Measurements from ENCODE around the gene ANAPC10.
"Not testable (repeated sequence)": the region's sequence is repeated elsewhere in the genome, so short reads cannot be mapped to it uniquely, and the experiment has no call there.

The ANAPC10 gene

DNA sequence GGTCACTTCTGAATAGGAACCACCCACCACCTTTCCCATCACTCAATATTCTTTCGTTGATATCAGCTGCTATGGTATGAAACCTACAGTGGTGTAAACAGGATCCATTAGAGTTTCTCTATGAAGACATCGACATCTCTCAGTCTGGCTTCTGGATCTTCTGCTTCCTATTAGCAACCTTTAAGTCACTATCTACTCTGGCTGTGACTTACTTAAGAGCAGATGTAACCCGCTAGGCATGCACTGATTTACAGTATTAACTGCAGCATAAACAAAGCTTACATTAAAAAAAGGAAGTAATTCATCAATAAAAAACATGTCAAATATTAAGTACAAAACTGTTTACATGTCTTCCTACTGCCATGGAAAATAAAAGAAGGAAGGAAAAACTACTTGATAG is 96.4 kb downstream of the ANAPC10 start:
- DNase-seq: peak in 1 of 3 donors; percentile 2

DNA sequence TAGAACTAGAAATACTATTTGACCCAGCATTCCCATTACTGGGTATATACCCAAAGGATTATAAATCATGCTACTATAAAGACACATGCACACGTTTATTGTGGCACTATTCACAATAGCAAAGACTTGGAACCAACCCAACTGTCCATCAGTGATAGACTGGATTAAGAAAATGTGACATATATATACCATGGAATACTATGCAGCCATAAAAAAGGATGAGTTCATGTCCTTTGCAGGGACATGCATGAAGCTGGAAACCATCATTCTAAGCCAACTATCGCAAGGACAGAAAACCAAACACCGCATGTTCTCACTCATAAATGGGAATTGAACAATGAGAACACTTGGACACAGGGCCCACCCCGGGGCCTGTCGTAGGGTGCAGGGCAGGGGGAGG is 97.3 kb downstream of the ANAPC10 start:
- DNase-seq: not testable (repeated sequence)

DNA sequence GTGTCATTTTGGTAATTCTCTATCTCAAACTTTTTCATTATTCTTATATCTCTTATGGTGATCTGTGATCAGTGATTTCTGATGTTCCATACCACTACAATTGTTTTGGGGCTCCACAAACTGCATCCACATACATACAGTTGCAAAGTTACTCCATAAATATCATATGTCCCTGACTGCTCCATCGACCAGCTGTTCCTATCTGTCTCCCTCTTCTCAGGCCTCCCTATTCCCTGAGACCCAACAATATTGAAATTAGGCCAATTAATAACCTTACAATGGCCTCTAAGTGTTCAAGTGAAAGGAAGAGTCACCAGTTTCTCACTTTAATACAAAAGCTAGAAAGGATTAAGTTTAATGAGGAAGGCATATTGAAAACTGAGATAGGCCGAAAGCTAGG is 108.7 kb downstream of the ANAPC10 start:
- no peak for DNase-seq

DNA sequence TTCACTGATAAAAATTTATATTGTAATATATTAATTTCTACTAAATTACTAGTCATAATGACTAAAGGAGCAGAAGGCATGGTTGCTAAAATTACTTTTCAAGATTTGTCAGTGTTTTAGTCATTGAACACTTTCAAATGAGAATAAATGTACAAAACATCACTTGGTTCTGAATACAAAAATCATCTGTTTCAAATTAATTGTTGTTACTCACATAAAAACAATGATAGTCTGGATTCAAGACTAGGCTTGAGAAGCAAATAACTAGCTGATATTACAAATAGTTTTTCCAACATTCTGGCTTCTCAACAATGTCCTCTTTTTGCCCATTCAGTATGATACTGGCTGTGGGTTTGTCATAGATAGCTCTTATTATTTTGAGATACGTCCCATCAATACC is 112.5 kb downstream of the ANAPC10 start:
- no peak for DNase-seq

DNA sequence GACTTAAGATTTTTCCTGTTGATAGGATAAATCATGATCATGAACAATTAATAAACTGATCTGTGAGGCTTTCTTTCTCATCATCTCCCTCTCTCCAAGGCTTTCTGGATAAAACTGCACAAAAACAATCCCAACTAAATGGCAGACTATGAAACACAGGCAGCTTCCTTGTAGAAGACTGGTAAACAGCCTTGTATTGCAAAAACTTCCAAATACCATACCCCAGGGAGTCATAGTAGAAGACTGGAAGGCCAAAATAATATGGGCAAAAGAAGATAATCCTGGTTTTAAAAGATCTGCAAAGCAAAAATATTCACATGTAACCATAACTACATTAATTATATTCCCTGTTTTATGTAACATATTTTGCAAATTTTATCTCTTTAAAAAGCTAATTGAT is 113.0 kb downstream of the ANAPC10 start:
- no peak for DNase-seq

DNA sequence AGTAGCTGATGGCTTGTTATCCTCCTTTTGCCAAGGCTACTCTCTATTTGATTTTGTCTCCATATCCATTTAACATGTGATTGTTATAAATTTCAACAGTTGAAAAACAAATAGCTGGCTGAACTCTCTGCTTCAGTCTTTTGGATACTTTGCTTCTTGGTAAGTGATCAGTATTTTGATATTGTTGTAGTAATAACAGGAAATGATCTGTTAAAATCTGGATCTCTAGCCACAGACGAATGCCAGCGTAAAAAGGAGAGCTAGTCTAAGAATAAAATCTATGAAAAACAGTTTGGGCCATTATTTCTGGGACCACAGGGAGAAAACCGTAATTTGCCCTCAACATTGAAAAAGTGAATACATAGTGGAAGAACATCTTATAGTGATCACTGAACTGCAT is 113.8 kb downstream of the ANAPC10 start:
- DNase-seq: no peak

DNA sequence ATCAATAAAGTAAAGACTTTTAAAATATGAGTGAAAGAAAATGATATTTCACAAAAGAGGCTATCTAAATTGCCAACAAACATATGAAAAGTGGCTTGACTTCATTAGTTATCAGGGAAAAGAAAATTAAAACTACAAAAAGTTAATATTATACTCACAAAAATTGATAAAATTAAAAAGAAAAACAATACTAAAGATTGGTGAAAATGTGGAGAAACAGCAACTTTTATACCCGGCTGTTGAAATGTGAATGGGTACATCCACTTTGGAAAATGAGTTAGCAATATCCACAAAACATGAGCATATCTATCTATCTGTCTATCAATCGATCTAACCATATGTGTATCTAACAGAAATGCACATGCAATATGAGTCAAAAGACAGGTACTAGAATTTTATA is 122.3 kb downstream of the ANAPC10 start:
- DNase-seq: no peak

DNA sequence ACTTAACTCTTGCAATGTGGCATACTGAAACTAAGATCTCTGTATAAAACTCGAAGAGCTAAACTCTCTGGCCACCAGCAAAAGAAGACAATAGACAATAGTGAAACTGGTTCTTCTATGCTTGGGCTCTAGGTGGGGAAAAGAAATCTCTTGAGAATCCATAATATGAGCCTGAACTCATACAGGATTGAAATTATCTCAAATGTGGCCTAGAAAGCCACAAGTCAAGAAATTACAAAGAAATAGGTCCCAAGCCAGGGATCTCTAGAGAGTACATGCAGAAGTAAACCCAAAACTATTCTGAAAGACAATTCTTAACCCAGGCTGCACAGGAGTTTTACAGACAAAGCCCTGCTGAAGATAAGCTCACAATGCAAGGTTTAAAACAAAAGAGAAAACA is 127.4 kb downstream of the ANAPC10 start:
- no peak for DNase-seq

DNA sequence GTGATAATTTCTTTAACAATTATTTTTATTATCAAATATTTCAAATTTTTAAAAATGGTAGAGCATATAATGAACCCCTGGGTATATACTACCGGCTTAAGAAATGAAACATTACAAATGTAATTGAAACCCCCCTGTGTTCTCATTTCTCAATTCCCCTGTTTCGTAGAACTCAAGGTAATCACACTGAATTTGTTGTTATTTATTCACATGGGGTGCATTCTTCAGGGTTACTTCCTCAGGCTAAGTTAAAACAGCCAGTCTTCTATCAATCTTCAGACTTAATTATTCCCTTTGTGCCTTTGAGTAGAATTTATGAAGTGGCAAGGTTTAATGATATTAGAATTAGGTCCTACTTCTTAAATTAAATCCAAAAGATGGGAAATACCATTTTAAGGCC is 128.2 kb downstream of the ANAPC10 start:
- DNase-seq: no peak

DNA sequence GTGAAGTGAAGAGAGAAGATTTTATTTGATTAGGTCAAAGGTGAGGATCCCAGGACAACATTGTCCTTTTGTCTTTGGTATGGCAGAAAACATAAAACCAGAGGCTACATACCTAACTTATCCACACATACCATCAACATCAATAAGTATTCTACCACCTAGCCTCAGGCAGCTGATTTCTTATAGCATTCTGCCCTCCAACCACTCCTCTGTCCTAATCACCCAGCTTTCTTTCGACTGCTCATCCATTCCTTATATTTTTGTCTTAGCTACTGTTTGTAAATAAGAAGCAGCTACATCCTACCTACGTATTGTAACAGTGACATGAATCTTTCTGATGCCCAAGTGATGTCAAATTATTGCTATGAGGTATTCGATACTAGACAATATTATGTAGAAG is 129.4 kb downstream of the ANAPC10 start:
- no peak for DNase-seq

DNA sequence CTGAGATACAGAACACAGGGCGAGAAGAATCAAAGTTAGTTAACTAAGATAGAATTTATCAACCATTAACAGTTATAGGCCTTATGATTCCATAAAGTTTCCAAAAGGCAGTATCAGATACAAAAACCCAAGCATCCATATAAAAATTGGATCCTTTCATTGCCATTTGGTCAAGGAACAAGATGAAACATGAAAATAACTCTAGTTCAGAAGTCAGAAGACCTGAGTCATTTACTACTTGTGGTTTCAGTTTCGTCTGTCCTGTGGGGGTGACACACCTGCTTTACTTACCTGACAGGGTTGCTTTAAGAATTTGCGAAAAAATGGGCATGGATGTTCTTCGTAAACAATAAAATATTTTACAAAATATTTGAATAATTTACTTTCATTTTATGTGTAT is 130.8 kb downstream of the ANAPC10 start:
- no peak for DNase-seq

DNA sequence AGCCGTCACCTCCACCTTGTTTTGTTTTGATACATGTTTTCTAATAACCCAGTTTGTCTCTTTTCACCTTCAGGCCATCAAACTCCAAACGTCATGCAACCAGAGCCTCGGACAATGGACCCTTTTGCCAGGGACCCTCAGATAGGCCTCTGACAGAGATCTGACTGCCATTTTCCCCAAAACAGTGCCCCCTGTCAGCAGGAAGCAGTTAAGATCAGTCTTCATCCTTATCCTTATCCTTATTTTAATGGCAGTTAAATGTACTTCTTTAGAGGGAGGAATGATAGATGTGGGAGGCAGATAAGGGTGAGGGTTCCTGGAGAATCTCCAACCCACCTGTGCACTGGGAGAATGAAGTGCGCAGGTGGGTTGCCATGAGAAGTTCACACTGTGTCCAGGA is 135.7 kb downstream of the ANAPC10 start:
- no peak for DNase-seq

DNA sequence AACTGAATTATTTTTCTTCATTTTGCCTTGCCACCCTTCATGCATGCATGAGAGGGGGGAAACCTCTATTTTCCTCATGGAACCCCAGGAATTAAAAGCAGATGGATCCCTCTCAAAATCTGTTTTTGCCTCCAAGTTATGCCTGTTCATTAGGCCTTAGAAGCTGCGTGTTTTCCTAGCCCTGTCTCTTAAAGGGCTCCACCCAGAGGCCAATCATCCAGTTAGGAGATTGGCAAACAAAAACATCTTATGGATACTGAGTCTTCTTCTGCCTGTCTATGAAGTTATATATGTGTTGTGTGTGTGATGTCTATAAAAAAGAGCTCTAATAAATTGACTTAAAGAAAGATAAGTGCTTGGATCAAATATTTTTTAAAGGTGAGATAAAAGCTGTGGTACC is 142.9 kb downstream of the ANAPC10 start:
- no peak for DNase-seq

DNA sequence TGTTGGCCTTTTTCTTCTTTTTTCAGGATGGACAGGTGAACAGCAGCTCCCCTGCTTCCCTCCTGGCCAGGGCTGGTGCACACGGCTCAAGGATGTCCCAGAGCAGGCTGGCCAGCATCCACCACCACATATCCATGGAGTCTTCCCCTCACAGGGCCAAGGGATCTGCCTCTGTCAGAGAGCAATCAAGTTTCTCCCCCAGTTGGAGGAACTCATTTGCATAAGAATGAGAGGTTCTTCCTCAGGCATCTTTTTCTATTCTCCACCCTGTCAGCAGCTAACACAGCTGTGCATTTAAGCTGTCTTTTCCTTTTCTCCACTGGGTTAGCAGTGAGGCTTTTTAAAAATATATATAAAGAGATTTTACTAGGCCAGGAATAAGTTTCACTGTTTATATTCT is 143.8 kb downstream of the ANAPC10 start:
- DNase-seq: no peak

DNA sequence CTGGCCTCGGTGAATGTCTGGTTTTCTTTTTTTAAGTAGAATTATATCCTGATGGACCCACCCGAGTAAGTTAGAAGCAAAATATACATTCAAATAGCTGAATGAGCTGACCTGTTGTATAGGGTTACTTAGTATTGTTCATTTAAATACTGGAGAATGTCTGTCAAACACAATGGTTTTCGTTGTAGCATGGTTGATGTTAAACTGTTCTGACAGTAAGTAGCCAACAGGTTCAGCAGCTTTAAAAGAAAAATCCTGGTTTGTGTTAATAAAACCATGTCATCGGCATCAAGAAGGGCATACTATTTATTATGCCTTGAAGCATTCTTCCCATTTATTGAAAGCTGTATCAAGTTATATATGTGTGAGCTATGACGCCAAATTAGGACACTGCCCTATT is 149.6 kb downstream of the ANAPC10 start:
- DNase-seq: no peak

DNA sequence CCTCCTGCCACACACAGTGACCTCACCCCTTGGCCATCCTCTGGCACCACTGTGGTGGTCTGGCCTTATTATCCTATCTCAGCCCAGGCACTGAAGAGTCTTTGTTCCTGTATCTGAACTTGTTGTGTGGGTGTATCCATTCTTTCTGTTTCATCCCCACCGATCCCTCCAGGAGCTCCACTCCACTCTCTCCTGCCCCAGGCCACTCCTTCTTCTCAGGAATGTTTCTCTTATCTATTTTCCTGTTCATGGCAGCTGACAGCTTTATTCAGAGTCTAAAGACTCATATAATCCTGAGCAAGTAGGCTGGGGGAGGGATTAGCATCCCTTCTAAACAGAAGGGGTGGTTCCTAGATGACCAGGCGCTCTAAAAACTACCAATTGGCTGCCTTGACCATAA is 150.0 kb downstream of the ANAPC10 start:
- no peak for DNase-seq

Measured in suppressor macrophage treated with lipopolysaccharide for 1 hour (primary cell).